ENCODE results near the gene RMC1.

The RMC1 gene

GRCh38 chr18:23539911-23540525, 36.7 kb downstream of the RMC1 start:
- no peak for DNase-seq (ENCODE audit: low read depth)
- no peak for TF ChIP-seq CTCF (IDR thresholded peaks at IDR 0.05; ENCODE audit: low read depth, low read length, missing control alignments)
- H3K4me3 ChIP-seq (ENCODE audit: low read depth, low read length), result no peak overlapping the region

DNA sequence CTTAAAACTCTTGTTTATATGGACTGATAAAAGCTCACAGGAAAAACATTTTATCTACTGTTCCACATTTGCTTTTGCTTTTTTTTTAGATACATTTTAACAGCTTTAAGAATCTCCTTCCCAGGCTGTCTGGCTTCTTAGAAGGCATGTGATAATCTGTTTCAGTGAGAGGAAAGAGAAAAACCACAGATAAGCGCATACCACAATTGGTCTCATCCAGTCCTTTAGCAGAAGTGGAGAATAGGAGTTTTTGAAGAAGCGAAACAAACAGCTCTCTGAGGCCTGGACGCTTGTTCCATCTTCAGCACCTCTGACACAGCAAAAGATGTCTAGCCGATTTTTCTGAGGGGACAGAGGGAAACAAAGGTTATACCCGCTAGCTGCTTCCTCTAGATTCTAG, 37.6 kb downstream of the RMC1 start:
- no peak for TF ChIP-seq CTCF (IDR thresholded peaks at IDR 0.05; ENCODE audit: low read depth, low read length, missing control alignments)
- DNase-seq (ENCODE audit: low read depth), result peak; percentile 26
- H3K4me3 ChIP-seq (ENCODE audit: low read depth, low read length), result no peak overlapping the region

GRCh38 chr18:23541349-23542093, 38.2 kb downstream of the RMC1 start:
- DNase-seq (ENCODE audit: low read depth), result no peak
- TF ChIP-seq CTCF (IDR thresholded peaks at IDR 0.05; ENCODE audit: low read depth, low read length, missing control alignments), result no peak
- no peak overlapping the region for H3K4me3 ChIP-seq (ENCODE audit: low read depth, low read length)

DNA sequence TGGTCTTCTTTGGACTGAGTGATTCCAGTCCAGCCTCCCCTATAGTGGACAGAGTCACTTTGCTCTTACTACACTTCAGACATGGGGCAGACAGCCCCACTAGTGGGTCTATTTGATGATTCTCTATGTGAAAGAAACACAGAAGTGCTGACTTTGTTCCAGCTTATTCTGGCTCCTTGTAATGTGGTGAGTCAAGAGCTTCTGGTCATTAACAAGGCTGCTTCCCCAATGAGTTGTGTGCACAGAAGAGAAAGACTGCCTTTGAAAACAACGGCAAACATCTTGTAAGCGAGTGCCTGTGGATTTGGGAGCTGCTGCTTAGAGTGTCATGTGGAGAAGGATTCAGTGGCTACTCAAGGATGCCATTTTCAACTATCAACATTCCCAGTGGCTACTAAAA, 39.1 kb downstream of the RMC1 start:
- no peak for DNase-seq (ENCODE audit: low read depth)
- H3K4me3 ChIP-seq (ENCODE audit: low read depth, low read length), result no peak overlapping the region
- TF ChIP-seq CTCF (IDR thresholded peaks at IDR 0.05; ENCODE audit: low read depth, low read length, missing control alignments), result no peak

- TF ChIP-seq CTCF (IDR thresholded peaks at IDR 0.05; ENCODE audit: low read depth, low read length, missing control alignments), result no peak
- H3K4me3 ChIP-seq (ENCODE audit: low read depth, low read length), result no peak overlapping the region
- DNase-seq (ENCODE audit: low read depth), result no peak
Measured at GRCh38 chr18:23545247-23545789, 42.0 kb downstream of the RMC1 start.

- TF ChIP-seq CTCF (IDR thresholded peaks at IDR 0.05; ENCODE audit: low read depth, low read length, missing control alignments), result no peak
- DNase-seq (ENCODE audit: low read depth), result no peak
- H3K4me3 ChIP-seq (ENCODE audit: low read depth, low read length), result no peak overlapping the region
Measured at GRCh38 chr18:23547306-23547705, 44.0 kb downstream of the RMC1 start.
